Astrocyte (in vitro differentiated cells and primary cell): ENCODE measurements around the gene LTB. TPM values are rescaled to one million over a fixed set of nuclear protein-coding genes. Genes with fewer than 3 reads are reported as not detected.
A peak's percentile ranks its signal among the peaks of the same experiment; 100 is the strongest.

Experiments used
- DNase-seq: peaks from one replicate; pipeline ENCODE4 v3.0.0-alpha.2; 2010; ENCODE audit warnings: low read depth
- FAIRE-seq: peaks from 2 replicates; lab custom pipeline; 2011; peaks lifted over from hg19 to GRCh38; lab: Jason Lieb, UNC
- H2AFZ ChIP-seq: 2 replicates; pipeline ENCODE4 v1.6.0; 2012; ENCODE audit warnings: low read depth, low read length, inconsistent platforms
- H3K27ac ChIP-seq: 2 replicates; pipeline ENCODE4 v1.5.1; 2011; ENCODE audit warnings: low read depth, low read length, inconsistent platforms
- H3K27me3 ChIP-seq: 2 replicates; pipeline ENCODE4 v1.6.0; 2011; ENCODE audit warnings: low read length, inconsistent platforms; ENCODE audit not compliant: insufficient read depth
- H3K36me3 ChIP-seq: 2 replicates; pipeline ENCODE4 v1.5.1; 2011; ENCODE audit warnings: low read length, inconsistent platforms; ENCODE audit not compliant: insufficient read depth
- H3K4me1 ChIP-seq: 2 replicates; pipeline ENCODE4 v1.5.1; 2011; ENCODE audit warnings: low read length, inconsistent platforms; ENCODE audit not compliant: insufficient read depth
- H3K4me2 ChIP-seq: 2 replicates; pipeline ENCODE4 v1.6.0; 2012; ENCODE audit warnings: low read length, inconsistent platforms
- H3K4me3 ChIP-seq: 2 replicates; pipeline ENCODE4 v1.5.1; 2011; ENCODE audit warnings: low read depth, mild to moderate bottlenecking, low read length, inconsistent platforms; ENCODE audit not compliant: insufficient read depth
- H3K79me2 ChIP-seq: 2 replicates; pipeline ENCODE4 v1.6.0; 2012; ENCODE audit warnings: mild to moderate bottlenecking, low read length, inconsistent platforms; ENCODE audit not compliant: insufficient read depth
- H3K9ac ChIP-seq: 2 replicates; pipeline ENCODE4 v1.6.0; 2012; ENCODE audit warnings: mild to moderate bottlenecking, low read length, inconsistent platforms
- H3K9me3 ChIP-seq: 2 replicates; pipeline ENCODE4 v1.5.1; 2012; ENCODE audit warnings: low read depth, mild to moderate bottlenecking, low read length, inconsistent platforms; ENCODE audit not compliant: insufficient read depth
- H4K20me1 ChIP-seq: 2 replicates; pipeline ENCODE4 v1.6.0; 2012; ENCODE audit warnings: low read length, inconsistent platforms; ENCODE audit not compliant: insufficient read depth
- H3K27ac Mint-ChIP-seq: one replicate; pipeline ENCODE4 v1.8.0; 2021; ENCODE audit warnings: mild to moderate bottlenecking, mixed read lengths; ENCODE audit not compliant: unreplicated experiment
- H3K27me3 Mint-ChIP-seq: one replicate; pipeline ENCODE4 v1.8.0; 2021; ENCODE audit warnings: low read depth, mixed read lengths; ENCODE audit not compliant: unreplicated experiment
- H3K36me3 Mint-ChIP-seq: one replicate; pipeline ENCODE4 v1.8.0; 2021; ENCODE audit warnings: low read depth, mixed read lengths; ENCODE audit not compliant: unreplicated experiment
- H3K4me1 Mint-ChIP-seq: one replicate; pipeline ENCODE4 v1.8.0; 2021; ENCODE audit warnings: low read depth, mixed read lengths; ENCODE audit not compliant: unreplicated experiment
- H3K4me3 Mint-ChIP-seq: one replicate; pipeline ENCODE4 v1.8.0; 2021; ENCODE audit warnings: mild to moderate bottlenecking, moderate library complexity, mixed read lengths; ENCODE audit not compliant: unreplicated experiment
- H3K9me3 Mint-ChIP-seq: one replicate; pipeline ENCODE4 v1.8.0; 2021; ENCODE audit warnings: mild to moderate bottlenecking, mixed read lengths; ENCODE audit not compliant: unreplicated experiment
- CTCF ChIP-seq: IDR thresholded peaks from 2 replicates; pipeline ENCODE4 v1.5.1; 2011; ENCODE audit warnings: low read depth, mild to moderate bottlenecking, inconsistent platforms, low read length, moderate library complexity; ENCODE audit not compliant: insufficient read depth
- EZH2 ChIP-seq: IDR thresholded peaks from 2 replicates; pipeline ENCODE4 v1.6.1; 2012; ENCODE audit warnings: mild to moderate bottlenecking, low read length, inconsistent platforms; ENCODE audit not compliant: insufficient read depth
- total RNA-seq: library from RNA; stranded (reverse); gene quantifications from 2 replicates; pipeline ENCODE4 v1.2.1, GENCODE V29; 2021

The LTB gene
- total RNA-seq, 1 donor from 2014 or later, result 0.52 TPM

- Histone ChIP-seq H3K4me1 (peaks cover 28% of the 10 kb centered on the region), H3K4me3 (no peak overlapping the region), H3K79me2 (peaks cover 28% of the 10 kb centered on the region), H3K4me2 (no peak overlapping the region), H4K20me1 (peaks cover 7% of the 10 kb centered on the region), H3K36me3 (peaks cover 6% of the 10 kb centered on the region), H3K27me3 (no peaks in the 10 kb centered on the region), H3K9ac (no peak overlapping the region), H2AFZ (no peak overlapping the region), H3K9me3 (no peaks in the 10 kb centered on the region), H3K27ac (no peak overlapping the region)
- Mint-ChIP-seq H3K4me3 (peak overlapping the region; percentile 94), H3K27me3 (no peaks in the 10 kb centered on the region), H3K36me3 (peaks cover 18% of the 10 kb centered on the region), H3K4me1 (peaks cover 20% of the 10 kb centered on the region), H3K9me3 (no peaks in the 10 kb centered on the region), H3K27ac (no peak overlapping the region)
- no peak for DNase-seq
- FAIRE-seq, result no peak
- TF ChIP-seq CTCF (no peak), EZH2 (no peak)
These were observed 36.9 kb downstream of the LTB start for GRCh38 chr6:31545291-31545690.

GRCh38 chr6:31544676-31545075 is 37.5 kb downstream of the LTB start:
- Histone ChIP-seq H3K36me3 (peaks cover 8% of the 10 kb centered on the region), H2AFZ (no peak overlapping the region), H3K9me3 (no peaks in the 10 kb centered on the region), H3K27me3 (no peaks in the 10 kb centered on the region), H3K4me2 (no peak overlapping the region), H3K4me3 (no peak overlapping the region), H3K27ac (no peak overlapping the region), H3K9ac (no peak overlapping the region), H3K4me1 (peaks cover 34% of the 10 kb centered on the region), H3K79me2 (peaks cover 34% of the 10 kb centered on the region), H4K20me1 (peaks cover 13% of the 10 kb centered on the region)
- H3K27me3 Mint-ChIP-seq, result no peaks in the 10 kb centered on the region
- TF ChIP-seq EZH2 (no peak), CTCF (no peak)
- no peaks in the 10 kb centered on the region for H3K9me3 Mint-ChIP-seq
- no peak overlapping the region for H3K27ac Mint-ChIP-seq
- H3K36me3 Mint-ChIP-seq, result peaks cover 22% of the 10 kb centered on the region
- H3K4me3 Mint-ChIP-seq, result peak overlapping the region; percentile 94
- FAIRE-seq, result no peak
- peaks cover 26% of the 10 kb centered on the region for H3K4me1 Mint-ChIP-seq
- DNase-seq, result no peak

GRCh38 chr6:31543639-31544038 is 38.6 kb downstream of the LTB start:
- Mint-ChIP-seq H3K36me3 (peaks cover 22% of the 10 kb centered on the region), H3K27ac (no peak overlapping the region), H3K4me1 (peaks cover 31% of the 10 kb centered on the region), H3K9me3 (no peaks in the 10 kb centered on the region), H3K27me3 (no peaks in the 10 kb centered on the region), H3K4me3 (no peak overlapping the region)
- Histone ChIP-seq H3K36me3 (peaks cover 12% of the 10 kb centered on the region), H3K4me3 (no peak overlapping the region), H3K79me2 (peaks cover 40% of the 10 kb centered on the region), H3K4me2 (no peak overlapping the region), H3K27me3 (no peaks in the 10 kb centered on the region), H3K9me3 (no peaks in the 10 kb centered on the region), H3K27ac (no peak overlapping the region), H2AFZ (no peak overlapping the region), H4K20me1 (peaks cover 24% of the 10 kb centered on the region), H3K4me1 (peaks cover 45% of the 10 kb centered on the region), H3K9ac (no peak overlapping the region)
- DNase-seq (no peak), FAIRE-seq (no peak)
- no peak for TF ChIP-seq EZH2
- no peak for TF ChIP-seq CTCF
